B cell (primary cell): ENCODE measurements around the gene NIP7. TPM values are rescaled to one million over a fixed set of nuclear protein-coding genes. Genes with fewer than 3 reads are reported as not detected.

Source experiments
- ATAC-seq: fragments of 200-7000 bp; cut with Tn5 transposase; one replicate; pipeline ENCODE4 v1.10.0; 2021; ENCODE audit warnings: low read depth, mild to moderate bottlenecking, moderate number of reproducible peaks, moderate library complexity
- CTCF ChIA-PET: fragments of 350-600 bp; sonication (Branson Sonifier 250); formaldehyde crosslinking; loops from one replicate; lab custom pipeline; 2021; ENCODE audit warnings: antibody characterized with exemption, inconsistent platforms; lab: Charles Lee
- POLR2A ChIA-PET: fragments of 350-600 bp; sonication (Branson Sonifier 250); formaldehyde crosslinking; loops from one replicate; lab custom pipeline; 2021; ENCODE audit warnings: antibody characterized with exemption; lab: Charles Lee
- DNase-seq: peaks from one replicate; pipeline ENCODE4 v3.0.0; 2013
- H2AFZ ChIP-seq: 2 replicates; pipeline ENCODE4 v1.6.1; 2012; ENCODE audit warnings: mild to moderate bottlenecking, low read depth, low read length; ENCODE audit not compliant: insufficient read depth, poor library complexity, severe bottlenecking
- H3K27ac ChIP-seq, 2 donors: 1 replicate in 1 of 2; 2 replicates in 1 of 2; pipeline ENCODE4 v1.5.1; 2012 to 2013; ENCODE audit warnings: low read length in 2 of 2, mild to moderate bottlenecking in 2 of 2, moderate library complexity in 1 of 2
- H3K27me3 ChIP-seq, 4 experiments: fragments of 200-600 bp in 1 of 4; sonication (generic) in 1 of 4; replicated peaks in 1 of 4; 1 replicate in 2 of 4; 2 replicates in 2 of 4; pipeline versions ENCODE4 v1.6.1 to v1.7.0; 2013 to 2016; ENCODE audit warnings: low read length in 3 of 4, mild to moderate bottlenecking in 2 of 4, mixed read lengths in 1 of 4, moderate library complexity in 1 of 4; ENCODE audit not compliant: insufficient read depth in 4 of 4, control insufficient read depth in 3 of 4; ENCODE audit errors: control extremely low read depth in 1 of 4
- H3K36me3 ChIP-seq, 2 experiments: replicated peaks in 1 of 2; 1 replicate in 1 of 2; 2 replicates in 1 of 2; pipeline versions ENCODE4 v1.6.1 to v1.7.1; 2013; ENCODE audit warnings: low read length in 1 of 2; ENCODE audit not compliant: insufficient read depth in 2 of 2, control insufficient read depth in 1 of 2; ENCODE audit errors: control extremely low read depth in 1 of 2, extremely low read depth in 1 of 2
- H3K4me1 ChIP-seq, 2 donors: fragments of 200-600 bp in 1 of 2; sonication (generic) in 1 of 2; 1 replicate in 1 of 2; 2 replicates in 1 of 2; pipeline versions ENCODE4 v1.5.1 to v1.6.1; 2013 to 2017; ENCODE audit warnings: low read length in 2 of 2; ENCODE audit not compliant: control insufficient read depth in 2 of 2, insufficient read depth in 2 of 2
- H3K4me2 ChIP-seq: replicated peaks from 2 replicates; pipeline ENCODE3; 2012; ENCODE audit warnings: mild to moderate bottlenecking, low read depth, low read length; ENCODE audit not compliant: poor library complexity, severe bottlenecking
- H3K4me3 ChIP-seq, 5 experiments: fragments of 200-600 bp in 1 of 5; sonication (generic) in 1 of 5; 1 replicate in 3 of 5; 2 replicates in 2 of 5; pipeline versions ENCODE4 v1.5.1 to v1.7.0; 2011 to 2016; ENCODE audit warnings: low read length in 4 of 5, mild to moderate bottlenecking in 4 of 5, low read depth in 2 of 5, control low read depth in 1 of 5, moderate library complexity in 1 of 5; ENCODE audit not compliant: insufficient read depth in 1 of 5; ENCODE audit errors: control extremely low read depth in 1 of 5, extremely low read depth in 1 of 5
- H3K79me2 ChIP-seq: fragments of 200-600 bp; sonication (generic); one replicate; pipeline ENCODE4 v1.6.0; 2016; ENCODE audit warnings: low read length; ENCODE audit not compliant: control insufficient read depth, insufficient read depth
- H3K9ac ChIP-seq: fragments of 200-600 bp; sonication (generic); 2 replicates; pipeline ENCODE4 v1.6.1; 2017; ENCODE audit warnings: mild to moderate bottlenecking, low read length, moderate library complexity
- H3K9me3 ChIP-seq, 3 donors: one replicate each; pipeline versions ENCODE4 v1.6.1 to v1.7.1; 2013; ENCODE audit warnings: low read length in 2 of 3; ENCODE audit not compliant: control insufficient read depth in 2 of 3, insufficient read depth in 1 of 3; ENCODE audit errors: control extremely low read depth in 1 of 3
- H4K20me1 ChIP-seq: 2 replicates; pipeline ENCODE4 v1.6.0; 2012; ENCODE audit warnings: mild to moderate bottlenecking, low read length; ENCODE audit not compliant: insufficient read depth, control insufficient read depth, poor library complexity, severe bottlenecking
- H3K27ac Mint-ChIP-seq: one replicate; pipeline ENCODE4 v1.8.0; 2021; ENCODE audit warnings: mixed read lengths
- H3K27me3 Mint-ChIP-seq: one replicate; pipeline ENCODE4 v1.8.0; 2021; ENCODE audit warnings: mixed read lengths
- H3K4me1 Mint-ChIP-seq: one replicate; pipeline ENCODE4 v1.8.0; 2021; ENCODE audit warnings: mixed read lengths
- H3K4me3 Mint-ChIP-seq: one replicate; pipeline ENCODE4 v1.8.0; 2021; ENCODE audit warnings: mixed read lengths
- H3K9me3 Mint-ChIP-seq: one replicate; pipeline ENCODE4 v1.8.0; 2022; ENCODE audit warnings: mixed read lengths; ENCODE audit not compliant: insufficient read depth
- CTCF ChIP-seq: fragments of 200-600 bp; IDR thresholded peaks from one replicate; pipeline ENCODE4 v1.8.0; 2022; ENCODE audit warnings: antibody characterized with exemption, mild to moderate bottlenecking
- EZH2 ChIP-seq: IDR thresholded peaks from 2 replicates; pipeline ENCODE4 v1.6.1; 2012; ENCODE audit warnings: borderline replicate concordance, low read depth, mild to moderate bottlenecking, moderate library complexity, low read length; ENCODE audit not compliant: insufficient read depth, poor library complexity, severe bottlenecking
- WGBS: methylation state at CpG from one replicate; pipeline ENCODE4 v1.1.5; 2013; ENCODE audit warnings: missing lambda C conversion rate; ENCODE audit not compliant: insufficient coverage; 5-methylcytosine and 5-hydroxymethylcytosine counted together
- intact Hi-C: fragments of 100-400 bp; cut with micrococcal nuclease; formaldehyde crosslinking; loops from one replicate; pipeline ENCODE4 v1.10.0; 2022
- polyA plus RNA-seq: library from polyadenylated mRNA; depleted of rRNA; stranded (reverse); fragments of >200 nt; gene quantifications from 2 replicates; pipeline ENCODE4 v1.2.3, GENCODE V29; 2012
- total RNA-seq, 2 donors: library from RNA; stranded (reverse); fragments of 120-200 nt in 1 of 2; gene quantifications; 1 replicate in 1 of 2; 2 replicates in 1 of 2; pipeline versions ENCODE4 v1.2.3 to v1.2.4, GENCODE V29; 2013 to 2022

NIP7 gene
- total and polyA plus RNA-seq, 2 donors (not counting 1 experiment from before 2014, with no cell fraction given) = 4.4 to 20.2 TPM

GRCh38 chr16:69298261-69298660 is 41.3 kb upstream of the NIP7 start:
- Histone ChIP-seq H3K27ac (no peak overlapping the region), H3K36me3 (peaks cover 0 to 3% of the 10 kb centered on the region in 2 experiments), H3K9ac (no peak overlapping the region), H3K79me2 (no peaks in the 10 kb centered on the region), H3K9me3 (no peaks in the 10 kb centered on the region), H4K20me1 (no peaks in the 10 kb centered on the region), H2AFZ (no peak overlapping the region), H3K4me1 (no peaks in the 10 kb centered on the region), H3K4me3 (no peak overlapping the region), H3K4me2 (no peak overlapping the region), H3K27me3 (no peaks in the 10 kb centered on the region)
- Mint-ChIP-seq H3K4me3 (no peak overlapping the region), H3K27me3 (no peaks in the 10 kb centered on the region), H3K9me3 (no peaks in the 10 kb centered on the region), H3K27ac (no peak overlapping the region), H3K4me1 (no peaks in the 10 kb centered on the region)
- intact Hi-C loops = no loop called here
- DNase-seq (no peak), ATAC-seq (no peak)
- TF ChIP-seq CTCF (no peak), EZH2 (no peak)
- ChIA-PET CTCF (no interaction called here), POLR2A (no interaction called here)
- 100% methylated on average over 2 of the region's 4 CpGs for WGBS

GRCh38 chr16:69301187-69301586 is 38.4 kb upstream of the NIP7 start:
- no peaks in the 10 kb centered on the region for H4K20me1 ChIP-seq
- WGBS = 89% methylated on average over 1 of the region's 1 CpG
- no peak overlapping the region for H3K27ac ChIP-seq
- no peaks in the 10 kb centered on the region for H3K27me3 ChIP-seq
- Mint-ChIP-seq H3K27me3 (no peaks in the 10 kb centered on the region), H3K4me3 (no peak overlapping the region), H3K4me1 (no peaks in the 10 kb centered on the region), H3K9me3 (no peaks in the 10 kb centered on the region), H3K27ac (peak overlapping the region; percentile 17)
- ChIA-PET POLR2A (no interaction called here), CTCF (no interaction called here)
- no peak overlapping the region for H3K9ac ChIP-seq
- peaks cover 0 to 3% of the 10 kb centered on the region in 2 experiments for H3K36me3 ChIP-seq
- intact Hi-C loops = no loop called here
- no peak for DNase-seq
- no peak overlapping the region for H3K4me2 ChIP-seq
- H3K4me3 ChIP-seq = no peak overlapping the region
- no peak for ATAC-seq
- no peaks in the 10 kb centered on the region for H3K4me1 ChIP-seq
- H2AFZ ChIP-seq = no peak overlapping the region
- TF ChIP-seq EZH2 = no peak
- no peak for TF ChIP-seq CTCF
- H3K9me3 ChIP-seq = no peaks in the 10 kb centered on the region
- H3K79me2 ChIP-seq = no peaks in the 10 kb centered on the region
